ENCODE results near the gene PRH2. TPM values are rescaled to one million over a fixed set of nuclear protein-coding genes. Genes with fewer than 3 reads are reported as not detected.

The PRH2 gene
- total and polyA plus RNA-seq, 2 donors (not counting 3 experiments of a cell fraction or from before 2014, with no cell fraction given), result not detected

DNA sequence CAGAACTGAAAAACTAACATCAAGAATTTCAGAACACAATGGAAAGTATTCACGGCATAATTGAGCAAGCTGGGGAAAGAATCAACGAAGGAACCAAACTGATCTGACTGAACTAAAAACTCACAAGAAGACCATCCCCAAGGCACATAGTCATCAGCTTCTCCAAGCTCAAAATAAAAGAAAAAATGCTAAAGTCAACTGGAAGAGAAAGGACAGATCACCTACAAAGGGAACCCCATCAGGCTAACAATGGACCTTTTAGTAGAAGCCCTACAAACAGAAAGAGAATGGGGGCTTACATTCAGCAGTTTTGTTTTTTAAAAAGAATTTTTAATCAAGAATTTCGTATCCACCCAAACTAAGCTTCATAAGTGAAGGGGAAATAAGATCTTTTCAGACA lies 45.9 kb downstream of the PRH2 start:
- dilution Hi-C loops (cut with MboI; ENCODE audit: extremely low pct_ligation_motif_present, low sequenced_read_pairs), result no loop called here
- no peak for TF ChIP-seq EZH2 (IDR thresholded peaks at IDR 0.05; ENCODE audit: borderline replicate concordance, low read depth, low read length, severe bottlenecking)
- TF ChIP-seq, protein P1, sequence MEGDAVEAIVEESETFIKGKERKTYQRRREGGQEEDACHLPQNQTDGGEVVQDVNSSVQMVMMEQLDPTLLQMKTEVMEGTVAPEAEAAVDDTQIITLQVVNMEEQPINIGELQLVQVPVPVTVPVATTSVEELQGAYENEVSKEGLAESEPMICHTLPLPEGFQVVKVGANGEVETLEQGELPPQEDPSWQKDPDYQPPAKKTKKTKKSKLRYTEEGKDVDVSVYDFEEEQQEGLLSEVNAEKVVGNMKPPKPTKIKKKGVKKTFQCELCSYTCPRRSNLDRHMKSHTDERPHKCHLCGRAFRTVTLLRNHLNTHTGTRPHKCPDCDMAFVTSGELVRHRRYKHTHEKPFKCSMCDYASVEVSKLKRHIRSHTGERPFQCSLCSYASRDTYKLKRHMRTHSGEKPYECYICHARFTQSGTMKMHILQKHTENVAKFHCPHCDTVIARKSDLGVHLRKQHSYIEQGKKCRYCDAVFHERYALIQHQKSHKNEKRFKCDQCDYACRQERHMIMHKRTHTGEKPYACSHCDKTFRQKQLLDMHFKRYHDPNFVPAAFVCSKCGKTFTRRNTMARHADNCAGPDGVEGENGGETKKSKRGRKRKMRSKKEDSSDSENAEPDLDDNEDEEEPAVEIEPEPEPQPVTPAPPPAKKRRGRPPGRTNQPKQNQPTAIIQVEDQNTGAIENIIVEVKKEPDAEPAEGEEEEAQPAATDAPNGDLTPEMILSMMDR (IDR thresholded peaks at IDR 0.05; ENCODE audit: extremely low read depth in 1 of 2, insufficient read depth in 1 of 2, low read depth in 1 of 2, low read length in 2 of 2), result no peak
- TF ChIP-seq POLR2AphosphoS5 (IDR thresholded peaks at IDR 0.05; ENCODE audit: insufficient read depth, low read depth, low read length), result no peak
- TF ChIP-seq FOS (IDR thresholded peaks at IDR 0.05; ENCODE audit: borderline replicate concordance, insufficient read depth, low read length), result no peak
- no peak for TF ChIP-seq JUN (IDR thresholded peaks at IDR 0.05; ENCODE audit: borderline replicate concordance, insufficient read depth, insufficient read length, low read depth)
- no peak for TF ChIP-seq MYC (IDR thresholded peaks at IDR 0.05; ENCODE audit: low read depth, low read length)
- no peak for TF ChIP-seq POLR2A (IDR thresholded peaks at IDR 0.05; ENCODE audit: low read depth, low read length)
- TF ChIP-seq, protein P2, sequence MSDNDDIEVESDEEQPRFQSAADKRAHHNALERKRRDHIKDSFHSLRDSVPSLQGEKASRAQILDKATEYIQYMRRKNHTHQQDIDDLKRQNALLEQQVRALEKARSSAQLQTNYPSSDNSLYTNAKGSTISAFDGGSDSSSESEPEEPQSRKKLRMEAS (IDR thresholded peaks at IDR 0.05; ENCODE audit: insufficient read depth, insufficient read length), result no peak
- TF ChIP-seq GATA2 (IDR thresholded peaks at IDR 0.05; ENCODE audit: insufficient read depth, insufficient read length, low read depth, low read length), result no peak
- intact Hi-C loops (cut with micrococcal nuclease), result no loop called here
- no peak overlapping the region for H2AFZ ChIP-seq (ENCODE audit: low read depth, low read length)
- FAIRE-seq (no peak), DNase-seq (ENCODE audit: low read depth, low spot score) (no peak)
- H3K9me1 ChIP-seq (replicated peaks; ENCODE audit: control insufficient read depth, extremely low read depth, insufficient read depth, low read length), result no peaks in the 10 kb centered on the region
- H3K9me3 ChIP-seq (replicated peaks; ENCODE audit: control insufficient read depth, insufficient read depth, low read length), result no peaks in the 10 kb centered on the region
- POLR2A ChIA-PET, result no interaction called here
- H3K9ac ChIP-seq (replicated peaks; ENCODE audit: extremely low read depth, insufficient read depth, low read length), result no peak overlapping the region
- no peak overlapping the region for H3K4me2 ChIP-seq (ENCODE audit: insufficient read depth, low read length)
- H3K36me3 ChIP-seq (ENCODE audit: control insufficient read depth in 2 of 2, extremely low read depth in 1 of 2, insufficient read depth in 2 of 2, low read length in 2 of 2), result no peaks in the 10 kb centered on the region
- H3K79me2 ChIP-seq (ENCODE audit: control insufficient read depth, insufficient read depth, low read length), result no peaks in the 10 kb centered on the region
- no peaks in the 10 kb centered on the region for H3K4me1 ChIP-seq (ENCODE audit: control insufficient read depth, extremely low read depth, insufficient read depth, low read length)
- no peak overlapping the region for H3K27ac ChIP-seq (ENCODE audit: insufficient read depth, low read depth, low read length)
- no TSS peak for BruUV-seq (replicated peaks)
- H4K20me1 ChIP-seq (replicated peaks; ENCODE audit: control insufficient read depth, extremely low read depth, insufficient read depth, low read length), result no peaks in the 10 kb centered on the region
- H3K4me3 ChIP-seq (replicated peaks in 1 of 3; ENCODE audit: insufficient read depth in 1 of 3, low read depth in 1 of 3, low read length in 3 of 3), result no peak overlapping the region
- CTCF ChIA-PET, result interaction anchor here (0.9 kb wide), 1 partner anchor 9 kb away, joined by 3 read pairs; no protein-coding TSS in a partner anchor
- no peaks in the 10 kb centered on the region for H3K27me3 ChIP-seq (ENCODE audit: control insufficient read depth in 2 of 2, insufficient read depth in 2 of 2, low read length in 2 of 2)

Data from endothelial cell of umbilical vein (primary cell).